HepG2 (cell line): ENCODE data around the gene NOSIP. TPM values are rescaled to one million over a fixed set of nuclear protein-coding genes. Genes with fewer than 3 reads are reported as not detected.

Experiments used
- AGO1 ChIP-seq: fragments of 200-400 bp; formaldehyde crosslinking; IDR thresholded peaks from 2 replicates; pipeline ENCODE4 v1.6.1; 2017; ENCODE audit warnings: mild to moderate bottlenecking, low read depth, low read length, moderate library complexity; ENCODE audit not compliant: poor library complexity, severe bottlenecking
- ATF7-NPFF ChIP-seq: sonication (generic); formaldehyde crosslinking; IDR thresholded peaks from 2 replicates; pipeline ENCODE4 v1.8.1; 2023; ENCODE audit warnings: mild to moderate bottlenecking, low read depth, missing genetic modification reagents, moderate library complexity
- DNMT3B ChIP-seq: conservative IDR thresholded peaks from 2 replicates; pipeline ENCODE4 v1.6.1; 2016; ENCODE audit warnings: missing biosample characterization, control low read depth
- GPBP1L1 ChIP-seq: sonication (generic); formaldehyde crosslinking; IDR thresholded peaks from 2 replicates; pipeline ENCODE4 v1.5.0; 2020; ENCODE audit warnings: mild to moderate bottlenecking, missing genetic modification reagents
- KAT8 ChIP-seq: IDR thresholded peaks from 2 replicates; pipeline ENCODE4 v1.6.1; 2016; ENCODE audit warnings: missing genetic modification reagents, missing compliant biosample characterization
- MATR3 ChIP-seq: sonication (generic); formaldehyde crosslinking; IDR thresholded peaks from 2 replicates; pipeline ENCODE4 v1.4.0; 2020; ENCODE audit warnings: missing genetic modification reagents
- MAZ ChIP-seq, 2 experiments: sonication (generic) in 1 of 2; formaldehyde crosslinking in 1 of 2; IDR thresholded peaks; 2 replicates each; pipeline versions ENCODE4 v1.5.0 to v1.6.1; 2012 to 2020; ENCODE audit warnings: low read depth in 2 of 2, mild to moderate bottlenecking in 2 of 2, borderline replicate concordance in 1 of 2, improper control_type of control experiment in 1 of 2, low read length in 1 of 2, missing genetic modification reagents in 1 of 2, moderate library complexity in 1 of 2
- PTBP1 ChIP-seq: fragments of 200-400 bp; formaldehyde crosslinking; IDR thresholded peaks from 2 replicates; pipeline ENCODE4 v1.6.1; 2018; ENCODE audit warnings: low read length, low read depth; ENCODE audit not compliant: poor library complexity, severe bottlenecking
- RFX5 ChIP-seq: IDR thresholded peaks from 2 replicates; pipeline ENCODE4 v1.6.1; 2011; ENCODE audit warnings: low read depth, low read length, improper control_type of control experiment
- RXRB ChIP-seq: IDR thresholded peaks from 2 replicates; pipeline ENCODE4 v1.6.1; 2016; ENCODE audit warnings: borderline replicate concordance, missing genetic modification reagents, missing compliant biosample characterization
- SATB2 ChIP-seq: sonication (generic); formaldehyde crosslinking; IDR thresholded peaks from 2 replicates; pipeline ENCODE4 v1.5.0; 2020; ENCODE audit warnings: missing genetic modification reagents
- SSRP1 ChIP-seq: IDR thresholded peaks from 2 replicates; pipeline ENCODE4 v1.6.1; 2016; ENCODE audit warnings: control low read depth
- SUZ12 ChIP-seq: fragments of 150-350 bp; IDR thresholded peaks from 2 replicates; pipeline ENCODE4 v1.6.1; 2014; ENCODE audit warnings: low read depth, low read length
- TARDBP ChIP-seq: sonication (generic); formaldehyde crosslinking; IDR thresholded peaks from 2 replicates; pipeline ENCODE4 v1.8.0; 2022; ENCODE audit warnings: mild to moderate bottlenecking, missing genetic modification reagents
- TFDP1 ChIP-seq: IDR thresholded peaks from 2 replicates; pipeline ENCODE4 v1.6.1; 2016; ENCODE audit warnings: missing compliant biosample characterization, missing genetic modification reagents, borderline replicate concordance
- TOPORS ChIP-seq: sonication (generic); formaldehyde crosslinking; IDR thresholded peaks from 2 replicates; pipeline ENCODE4 v1.8.0; 2023; ENCODE audit warnings: mild to moderate bottlenecking, missing genetic modification reagents
- ZKSCAN8 ChIP-seq: IDR thresholded peaks from 2 replicates; pipeline ENCODE4 v1.6.1; 2016; ENCODE audit warnings: borderline replicate concordance, missing genetic modification reagents, missing compliant biosample characterization
- ZNF280D ChIP-seq: sonication (generic); formaldehyde crosslinking; IDR thresholded peaks from 2 replicates; pipeline ENCODE4 v1.5.1; 2020; ENCODE audit warnings: mild to moderate bottlenecking, missing genetic modification reagents
- ZNF614 ChIP-seq: IDR thresholded peaks from 2 replicates; pipeline ENCODE4 v1.6.1; 2018; ENCODE audit warnings: missing biosample characterization, missing genetic modification reagents, inconsistent platforms, borderline replicate concordance
- ZNF619 ChIP-seq: sonication (generic); formaldehyde crosslinking; IDR thresholded peaks from 2 replicates; pipeline ENCODE4 v1.4.0; 2020; ENCODE audit warnings: mild to moderate bottlenecking, missing genetic modification reagents
- ZNF687 ChIP-seq: sonication (generic); formaldehyde crosslinking; IDR thresholded peaks from 2 replicates; pipeline ENCODE4 v1.5.1; 2020; ENCODE audit warnings: mild to moderate bottlenecking, missing genetic modification reagents, moderate library complexity
- polyA plus RNA-seq, 8 experiments: library from polyadenylated mRNA; depleted of rRNA in 3 of 8; stranded (reverse) in 7 of 8; unstranded in 1 of 8; fragments of >200 nt; fragmentation: Illumina TruSeq in 4 of 8; extraction: Trizol in 4 of 8; gene quantifications; 2 replicates each; pipeline versions ENCODE4 v1.2.1 to v1.2.3, GENCODE V29; 2011 to 2016; ENCODE audit warnings: low read depth in 4 of 8, missing spikeins in 1 of 8, mixed read lengths in 1 of 8; ENCODE audit not compliant: insufficient read depth in 1 of 8
- total RNA-seq, 5 experiments: library from RNA; depleted of rRNA; stranded (reverse); fragments of >200 nt; fragmentation: Illumina TruSeq; extraction: Trizol; gene quantifications; 2 replicates each; pipeline ENCODE4 v1.2.3, GENCODE V29; 2016; ENCODE audit warnings: low read depth in 1 of 5

NOSIP gene
- total and polyA plus RNA-seq, 2 of the 13 experiments (the other 11 are each of a cell fraction or from before 2014, with no cell fraction given), result 54.3 to 78.0 TPM

GRCh38 chr19:49506575-49507105 is 73.7 kb downstream of the NOSIP start (continued):
- TF ChIP-seq GPBP1L1 (CRISPR knock-in tag) (no peak), AGO1 (no peak), SATB2 (CRISPR knock-in tag) (no peak), ZKSCAN8 (CRISPR knock-in tag) (0 out of 2 replicates have a peak, but pooled peaks have one; percentile 36), ZNF619 (CRISPR knock-in tag) (0 out of 2 replicates have a peak, but pooled peaks have one; percentile 65), MATR3 (CRISPR knock-in tag) (no peak), RXRB (CRISPR knock-in tag) (peak; percentile 25; the same call in 1 of the 2 replicates), ZNF280D (CRISPR knock-in tag) (no peak), SUZ12 (no peak), ATF7-NPFF (CRISPR knock-in tag) (no peak), ZNF687 (CRISPR knock-in tag) (peak; percentile 45; the same call in 1 of the 2 replicates), ZNF614 (no peak), TARDBP (CRISPR knock-in tag) (no peak), PTBP1 (no peak), TFDP1 (CRISPR knock-in tag) (no peak), TOPORS (no peak), SSRP1 (CRISPR knock-in tag) (no peak), DNMT3B (no peak), MAZ (IDR thresholded peaks at IDR 0.05; ENCODE audit: borderline replicate concordance, low read depth, low read length) (peak; percentile 47; the same call in 1 of the 2 replicates), MAZ (CRISPR knock-in tag; IDR thresholded peaks at IDR 0.05; ENCODE audit: low read depth) (no peak), RFX5 (no peak), KAT8 (no peak)
